ENCODE results near the gene CPNE4.

DNA sequence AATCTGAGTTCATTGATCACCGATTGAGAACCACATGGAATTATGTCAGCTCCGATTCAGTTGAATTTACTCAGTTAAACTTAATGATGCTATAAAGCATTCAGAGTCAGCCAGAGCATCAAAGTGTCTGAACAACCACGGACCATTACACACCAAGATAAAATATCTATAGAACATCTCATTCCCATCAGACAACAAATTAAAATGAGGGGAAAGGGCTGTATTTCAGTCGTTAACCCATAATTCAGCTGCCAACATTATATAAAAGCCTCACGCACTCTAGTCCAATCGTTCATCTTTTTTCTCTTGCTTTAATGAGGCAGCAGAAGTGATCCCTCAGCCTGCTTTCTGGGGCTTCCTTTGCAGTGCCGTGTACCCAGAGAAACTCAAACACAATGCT lies 11.9 kb downstream of the CPNE4 start:
- TF ChIP-seq POLR2A (IDR thresholded peaks at IDR 0.05; ENCODE audit: low read depth, low read length), result no peak
- no peak for TF ChIP-seq POLR2AphosphoS5 (IDR thresholded peaks at IDR 0.05; ENCODE audit: low read depth, low read length)
- no peak for TF ChIP-seq TAF1 (IDR thresholded peaks at IDR 0.05; ENCODE audit: low read depth, low read length)
- no peak for TF ChIP-seq POU2F2 (IDR thresholded peaks at IDR 0.05; ENCODE audit: low read depth, low read length)

Measured in GM12891 (cell line).